Measurements from ENCODE around the gene EML1.

- no peak for TF ChIP-seq CTCF (conservative IDR thresholded peaks at IDR 0.05 in 1 of 2, IDR thresholded peaks at IDR 0.05 in 1 of 2; ENCODE audit: extremely low read depth in 1 of 2, insufficient read depth in 1 of 2, low read depth in 1 of 2, low read length in 2 of 2)
- TF ChIP-seq EZH2 (IDR thresholded peaks at IDR 0.05; ENCODE audit: borderline replicate concordance, low read length): no peak
Observed at GRCh38 chr14:99984036-99984435, 190.8 kb downstream of the EML1 start.
